H4 (cell line): ENCODE data around the gene SLC15A2. TPM values are rescaled to one million over a fixed set of nuclear protein-coding genes. Genes with fewer than 3 reads are reported as not detected.

Source experiments
- DNase-seq: peaks from one replicate; pipeline ENCODE4 v3.0.0-alpha.2; 2015; ENCODE audit warnings: low spot score
- total RNA-seq: library from RNA; depleted of rRNA; stranded (reverse); fragments of >200 nt; shearing (Covaris generic); gene quantifications from 2 replicates; pipeline ENCODE4 v1.2.3, GENCODE V29; 2014; rRNA removed

Gene SLC15A2
- total RNA-seq, 1 experiment from 2014 or later = 0.02 TPM

- DNase-seq = no peak
Observed at GRCh38 chr3:121979734-121980449, 85.7 kb downstream of the SLC15A2 start.

- no peak for DNase-seq
Observed at GRCh38 chr3:121980450-121980796, 86.2 kb downstream of the SLC15A2 start.

GRCh38 chr3:121981473-121981872 is 87.3 kb downstream of the SLC15A2 start:
- DNase-seq = no peak

- no peak for DNase-seq
Observed at GRCh38 chr3:121985846-121986245, 91.6 kb downstream of the SLC15A2 start.

- no peak for DNase-seq
Observed at GRCh38 chr3:121988146-121988545, 93.9 kb downstream of the SLC15A2 start.

- no peak for DNase-seq
Observed at GRCh38 chr3:121989943-121990342, 95.7 kb downstream of the SLC15A2 start.

- no peak for DNase-seq
Observed at GRCh38 chr3:121992601-121993560, 98.7 kb downstream of the SLC15A2 start.

Other genes starting within 250 kb of the SLC15A2 start
- gene HCLS1, start 233.5 kb upstream of the SLC15A2 start, total RNA-seq = 0.08 TPM in 1 of 2 replicates, not detected in the other
- gene GOLGB1, start 144.7 kb upstream of the SLC15A2 start, total RNA-seq = 15.0 and 20.0 TPM in 2 replicates
- gene IQCB1, start 59.3 kb upstream of the SLC15A2 start, total RNA-seq = 14.3 and 15.8 TPM in 2 replicates
- 3.4 and 4.3 TPM in 2 replicates for gene EAF2, start 59.2 kb upstream of the SLC15A2 start, total RNA-seq
- gene ILDR1, start 127.8 kb downstream of the SLC15A2 start, total RNA-seq = not detected in 2 replicates
- gene CD86, start 161.0 kb downstream of the SLC15A2 start, total RNA-seq = 0.39 and 1.6 TPM in 2 replicates